ENCODE measurements around the gene UIMC1.

- TF ChIP-seq ZBTB33 (IDR thresholded peaks at IDR 0.05; ENCODE audit: extremely low read depth, insufficient replicate concordance, low read length) = no peak
- TF ChIP-seq ELF1 (IDR thresholded peaks at IDR 0.05; ENCODE audit: borderline replicate concordance, low read depth) = no peak
- no peak for TF ChIP-seq CTCF (IDR thresholded peaks at IDR 0.05 in 2 of 3, conservative IDR thresholded peaks at IDR 0.05 in 1 of 3; ENCODE audit: borderline replicate concordance in 1 of 3, insufficient read depth in 1 of 3, low read depth in 2 of 3, low read length in 2 of 3)
- no peak for TF ChIP-seq YY1 (IDR thresholded peaks at IDR 0.05; ENCODE audit: extremely low read depth, insufficient replicate concordance, low read depth, low read length)
These were observed 37.4 kb upstream of the UIMC1 start for GRCh38 chr5:177043958-177044357.

All from HCT116 (cell line).